HK-2 (cell line): Measurements from ENCODE around the gene ARRDC2.
"Not testable (repeated sequence)": the region's sequence is repeated elsewhere in the genome, so short reads cannot be mapped to it uniquely, and the experiment has no call there.

Source experiments
- DNase-seq: peaks from one replicate; pipeline ENCODE4 v3.0.0-alpha.2; 2018; ENCODE audit not compliant: unreplicated experiment

Gene ARRDC2

DNA sequence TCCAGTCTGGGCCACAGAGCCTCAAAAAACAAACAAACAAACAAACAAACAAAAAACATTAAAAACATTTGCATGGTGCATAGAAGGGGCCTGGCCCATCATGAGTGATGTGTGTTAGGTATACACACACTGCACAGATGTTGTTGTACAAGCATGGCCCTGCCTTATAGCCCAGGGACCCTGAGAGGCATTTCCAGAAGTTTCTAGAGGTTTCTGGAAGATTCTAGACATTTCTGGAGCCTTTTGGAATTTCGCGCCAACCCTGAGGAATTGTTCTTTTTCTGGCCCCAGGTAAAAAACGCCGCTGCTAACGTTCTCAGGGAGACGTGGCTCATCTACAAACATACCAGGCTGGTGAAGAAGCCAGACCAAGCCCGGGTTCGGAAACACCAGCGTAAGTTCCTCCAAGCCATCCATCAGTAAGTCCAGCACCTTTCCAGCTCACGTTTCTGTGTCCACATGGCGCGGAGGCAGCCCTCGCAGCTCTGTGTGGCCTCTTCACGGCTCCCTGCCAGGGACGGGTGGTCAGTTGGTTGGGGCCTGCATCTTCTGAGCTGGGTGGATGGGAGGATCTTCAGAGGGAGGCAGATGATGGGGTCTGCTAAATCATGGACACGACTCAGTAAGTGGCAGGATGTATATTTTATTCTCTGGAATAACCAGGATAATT is 18.4 kb upstream of the ARRDC2 start:
- no peak for DNase-seq

DNA sequence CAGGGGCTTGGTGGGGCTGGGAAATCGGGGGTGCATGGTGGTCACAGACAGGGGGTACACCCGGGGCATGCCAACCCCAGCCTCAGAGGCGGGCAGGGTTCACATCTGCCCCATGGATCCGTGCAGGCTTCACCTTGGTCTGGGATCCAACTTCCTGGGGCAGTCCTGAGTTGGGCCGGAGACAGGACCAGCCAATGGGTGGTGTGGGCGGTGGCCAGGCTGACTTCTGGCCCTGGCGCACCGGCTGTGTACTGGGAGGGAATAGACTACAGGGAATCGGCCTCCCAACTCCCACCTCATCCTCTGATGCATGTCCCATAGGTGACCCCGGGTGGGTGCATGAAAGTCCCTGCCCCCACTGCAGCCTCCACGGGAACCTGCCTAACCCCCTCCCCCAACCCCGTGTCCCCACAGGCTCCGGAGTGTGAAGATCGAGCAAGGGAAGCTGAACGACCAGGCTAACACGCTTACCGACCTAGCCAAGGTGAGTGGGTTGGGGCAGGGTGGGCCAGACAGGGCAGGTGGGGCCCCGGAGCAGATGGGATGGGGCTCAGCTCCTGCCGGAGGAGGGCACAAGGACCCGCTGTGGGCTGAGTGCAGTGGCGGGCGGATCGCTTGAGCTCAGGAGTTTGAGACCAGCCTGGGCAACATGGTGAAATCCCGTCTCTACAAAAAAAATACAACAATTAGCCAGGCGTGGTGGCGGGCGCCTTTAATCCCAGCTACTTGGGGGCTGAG is 14.7 kb upstream of the ARRDC2 start:
- DNase-seq: no peak

DNA sequence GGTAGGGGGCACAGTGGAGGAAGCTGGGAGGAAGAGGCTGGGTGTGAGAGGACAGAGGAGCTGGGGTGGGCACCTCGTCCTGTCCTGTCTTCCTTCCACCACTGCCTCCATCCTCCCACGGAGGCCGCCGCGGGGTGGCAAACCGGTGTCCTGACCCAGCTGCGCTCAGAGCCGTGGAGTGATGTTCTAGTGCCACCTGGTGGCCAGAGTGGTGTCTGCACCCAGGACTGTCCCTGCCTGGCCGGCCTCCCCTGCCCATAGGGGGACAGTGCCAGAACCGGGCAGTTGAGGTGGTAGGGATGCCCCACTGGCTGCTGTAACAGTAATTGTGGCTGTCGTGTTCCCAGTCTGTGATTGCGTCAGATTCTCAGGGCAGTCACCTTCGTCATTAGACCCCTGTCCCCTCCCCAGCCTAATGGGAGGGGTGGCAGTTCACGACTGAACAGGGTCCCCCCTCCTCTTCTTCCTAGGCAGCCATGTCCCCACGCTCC is 11.1 kb upstream of the ARRDC2 start:
- DNase-seq: peak; percentile 90

DNA sequence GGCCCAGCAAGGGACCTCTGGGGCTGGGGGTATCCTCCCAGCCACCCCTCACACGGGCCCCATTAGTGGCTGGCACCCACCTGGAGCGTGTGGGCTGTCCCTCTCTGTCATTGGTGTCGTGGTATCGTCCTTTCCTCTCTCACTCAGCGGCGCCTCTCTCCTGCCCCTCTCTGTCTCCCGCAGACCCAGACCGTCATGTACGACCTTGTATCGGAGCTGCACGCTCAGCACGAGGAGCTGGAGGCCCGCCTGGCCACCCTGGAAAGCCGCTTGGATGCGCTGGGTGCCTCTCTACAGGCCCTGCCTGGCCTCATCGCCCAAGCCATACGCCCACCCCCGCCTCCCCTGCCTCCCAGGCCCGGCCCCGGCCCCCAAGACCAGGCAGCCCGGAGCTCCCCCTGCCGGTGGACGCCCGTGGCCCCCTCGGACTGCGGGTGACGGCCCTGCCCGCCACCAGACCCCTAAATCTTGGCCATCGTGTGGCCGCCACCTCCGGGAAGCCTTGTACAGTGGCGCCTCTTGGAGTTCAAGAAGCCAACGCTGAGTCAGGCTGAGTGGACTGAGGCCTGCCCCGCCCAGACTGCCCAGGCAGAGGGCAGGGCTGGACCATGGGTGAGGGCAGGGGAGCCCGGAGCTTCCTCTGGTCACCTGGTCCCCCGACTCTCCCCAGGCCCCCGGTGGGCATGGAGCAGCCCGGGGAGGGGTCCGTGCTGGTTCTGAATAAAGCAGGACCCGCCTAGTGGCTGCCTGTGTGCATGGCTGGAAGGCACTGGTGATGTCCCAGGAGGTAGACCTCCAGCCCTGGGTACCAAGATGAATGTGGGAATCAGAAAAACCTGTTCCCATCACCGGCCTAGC is 9.8 kb upstream of the ARRDC2 start:
- no peak for DNase-seq

DNA sequence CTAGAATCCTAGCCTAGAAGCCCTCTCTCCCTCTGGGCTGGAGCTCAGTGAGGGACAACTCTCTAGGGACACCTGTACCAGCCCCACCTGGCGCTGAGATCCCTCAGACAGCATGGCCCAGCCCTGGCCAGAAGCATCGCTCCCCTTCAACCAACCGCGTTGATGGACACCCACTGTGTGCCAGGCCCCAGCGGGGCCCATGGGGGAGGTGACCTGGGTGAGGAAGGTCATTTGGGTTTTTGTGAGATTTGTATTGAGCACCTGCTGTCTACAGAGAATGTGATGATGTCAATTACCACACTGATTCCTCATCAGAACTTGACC is 9.2 kb upstream of the ARRDC2 start:
- DNase-seq: no peak

DNA sequence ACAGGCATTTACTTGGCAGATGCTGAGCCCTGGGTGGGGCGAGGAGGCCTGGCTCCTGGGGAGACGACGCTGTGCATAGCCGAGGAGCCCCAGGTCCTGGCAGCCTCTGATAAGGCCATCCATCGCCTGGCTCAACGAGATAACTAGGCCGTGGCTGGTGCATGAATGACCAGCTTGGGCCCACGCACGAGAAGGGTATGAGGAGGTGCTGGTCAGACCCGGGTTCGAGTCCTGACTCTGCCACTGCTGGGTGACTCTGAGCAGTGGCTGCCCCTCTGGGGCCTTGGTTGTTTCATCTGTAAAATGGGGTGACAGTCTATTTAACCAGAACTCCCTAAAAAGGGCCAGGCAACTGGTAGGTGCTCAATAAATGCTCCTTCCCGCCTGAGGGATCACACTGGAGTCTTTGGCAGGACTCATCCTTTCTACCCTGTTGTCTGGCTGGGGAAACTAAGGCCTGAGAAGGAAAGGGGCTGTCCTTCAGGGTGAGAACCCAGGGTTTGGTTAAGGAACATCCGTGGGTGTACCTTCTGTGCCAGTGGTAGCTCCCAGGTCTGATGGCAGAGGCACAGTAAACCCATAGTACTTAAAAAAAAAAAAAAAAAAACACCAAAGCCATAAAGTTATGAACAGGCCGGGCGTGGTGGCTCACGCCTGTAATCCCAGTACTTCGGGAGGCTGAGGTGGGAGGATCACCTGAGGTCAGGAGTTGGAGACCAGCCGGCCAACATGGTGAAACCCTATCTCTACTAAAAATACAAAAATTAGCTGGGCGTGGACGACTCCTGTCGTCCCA is 8.1 kb upstream of the ARRDC2 start:
- DNase-seq: no peak

DNA sequence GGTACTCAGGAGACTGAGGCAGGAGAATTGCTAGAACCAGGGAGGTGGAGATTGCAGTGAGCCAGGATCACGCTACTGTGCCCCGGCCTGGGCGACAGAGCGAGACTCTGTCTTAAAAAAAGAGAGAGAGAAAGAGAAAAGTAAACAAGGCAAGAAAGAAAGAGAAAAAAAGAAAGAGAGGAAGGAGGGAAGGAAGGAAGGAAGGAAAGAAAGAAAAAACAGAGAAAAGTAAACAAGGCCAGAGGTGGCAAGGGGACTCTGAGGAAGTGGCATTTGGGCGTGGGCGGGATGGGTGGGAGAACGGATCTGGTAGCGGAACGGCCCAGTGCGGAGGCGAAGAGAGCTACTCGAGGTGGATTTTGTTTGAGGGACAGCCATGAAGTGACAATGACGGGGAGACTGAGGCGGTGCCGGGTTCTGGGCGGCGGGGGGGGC is 7.5 kb upstream of the ARRDC2 start:
- no peak for DNase-seq

DNA sequence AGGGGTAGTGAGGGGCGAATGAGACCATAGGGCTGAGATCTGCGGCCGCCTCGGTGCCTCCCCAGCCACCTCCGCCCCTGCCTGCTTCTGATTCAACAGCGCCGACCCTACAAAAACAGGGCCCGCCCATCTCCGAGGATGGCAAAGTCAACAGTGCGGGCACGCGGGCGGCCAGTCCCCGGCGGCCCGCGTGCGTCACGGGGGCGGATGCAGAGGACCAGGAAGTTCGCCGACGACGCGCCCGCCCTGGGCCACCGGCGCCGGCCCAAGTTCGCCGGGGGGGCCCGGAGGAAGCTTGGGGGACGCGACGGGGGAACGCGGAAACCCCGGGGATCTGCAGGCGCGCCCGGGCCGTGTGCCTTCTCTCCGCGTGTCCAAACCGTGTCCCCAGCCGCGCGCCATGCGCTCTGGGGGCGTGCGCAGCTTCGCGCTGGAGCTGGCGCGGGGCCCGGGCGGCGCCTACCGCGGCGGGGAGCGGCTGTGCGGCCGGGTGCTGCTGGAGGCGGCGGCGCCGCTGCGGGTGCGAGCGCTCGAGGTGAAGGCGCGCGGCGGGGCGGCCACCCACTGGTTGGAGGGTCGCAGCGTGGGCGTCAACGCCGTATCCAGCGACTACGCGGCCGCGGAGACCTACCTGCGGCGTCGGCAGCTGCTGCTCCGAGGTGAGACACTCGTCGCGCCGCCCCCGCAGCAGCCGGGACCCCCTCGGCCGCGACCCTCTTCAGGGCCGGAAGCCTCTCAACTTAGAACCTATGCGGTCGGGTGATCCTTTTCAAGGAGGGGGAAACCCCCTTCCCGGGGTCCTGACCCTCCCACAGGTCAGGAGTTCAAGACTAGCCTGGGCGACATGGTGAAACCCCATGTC is 6.8 kb upstream of the ARRDC2 start:
- DNase-seq: peak; percentile 91

DNA sequence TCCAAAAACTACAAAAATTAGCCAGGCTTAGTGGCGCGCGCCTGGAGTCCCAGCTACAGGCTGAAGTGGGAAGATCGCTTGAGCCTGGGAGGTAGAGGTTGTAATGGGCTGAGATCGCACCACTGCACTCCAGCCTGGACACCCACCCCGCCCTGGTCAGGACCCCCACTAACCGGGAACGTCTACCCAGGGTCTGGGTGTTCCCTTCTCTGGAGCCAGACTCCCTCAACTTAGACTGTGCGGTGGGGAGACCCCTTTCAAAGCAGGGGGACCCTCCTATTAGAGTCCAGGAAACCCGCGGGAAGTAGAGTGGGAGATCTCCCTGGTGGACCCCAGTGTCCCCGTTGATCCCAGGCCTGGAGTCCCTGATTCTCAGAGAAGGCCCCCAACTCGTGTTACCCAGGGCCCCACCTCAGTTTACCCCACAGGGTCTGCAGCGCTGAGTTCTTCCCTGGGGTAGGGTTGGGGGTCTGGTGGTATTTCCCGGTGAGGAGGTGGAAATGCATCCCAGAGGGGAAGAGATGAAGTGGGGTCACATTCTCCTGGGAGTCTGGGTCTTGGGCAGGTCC is 6.1 kb upstream of the ARRDC2 start:
- no peak for DNase-seq

DNA sequence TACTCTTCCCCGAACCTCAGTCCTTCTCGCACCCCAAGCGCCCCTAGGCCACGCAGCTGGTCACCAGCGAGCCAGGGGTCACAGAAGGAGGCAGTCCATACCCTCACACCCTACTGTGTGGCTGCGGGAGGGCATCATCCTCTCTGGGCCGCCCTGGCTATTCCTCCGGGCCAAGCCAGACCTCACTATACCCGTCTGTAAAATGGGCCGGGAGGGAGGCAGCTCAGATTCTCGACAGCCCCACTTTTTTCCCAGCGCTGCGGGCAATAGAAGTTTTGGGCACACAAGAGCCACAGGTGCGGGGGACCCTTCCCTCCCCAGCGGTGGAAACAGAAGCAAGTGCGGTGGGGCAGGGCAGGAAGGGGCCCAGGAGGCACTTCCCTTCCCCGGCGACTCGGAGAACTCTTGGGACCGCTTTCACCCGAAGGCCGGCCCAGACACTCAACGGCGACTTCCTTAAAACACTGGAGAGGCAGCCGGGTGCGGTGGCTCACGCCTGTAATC is 5.6 kb upstream of the ARRDC2 start:
- no peak for DNase-seq

DNA sequence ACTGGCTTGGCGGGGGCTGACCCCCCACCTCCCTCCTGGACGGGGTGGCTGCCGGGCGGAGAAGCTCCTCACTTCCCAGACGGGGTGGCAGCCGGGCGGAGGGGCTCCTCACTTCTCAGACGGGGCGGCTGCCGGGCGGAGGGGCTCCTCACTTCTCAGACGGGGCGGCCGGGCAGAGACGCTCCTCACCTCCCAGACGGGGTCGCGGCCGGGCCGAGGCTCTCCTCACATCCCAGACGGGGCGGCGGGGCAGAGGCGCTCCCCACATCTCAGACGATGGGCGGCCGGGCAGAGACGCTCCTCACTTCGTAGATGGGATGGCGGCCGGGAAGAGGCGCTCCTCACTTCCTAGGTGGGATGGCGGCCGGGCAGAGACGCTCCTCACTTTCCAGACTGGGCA is 2.2 kb upstream of the ARRDC2 start:
- not testable (repeated sequence) for DNase-seq

DNA sequence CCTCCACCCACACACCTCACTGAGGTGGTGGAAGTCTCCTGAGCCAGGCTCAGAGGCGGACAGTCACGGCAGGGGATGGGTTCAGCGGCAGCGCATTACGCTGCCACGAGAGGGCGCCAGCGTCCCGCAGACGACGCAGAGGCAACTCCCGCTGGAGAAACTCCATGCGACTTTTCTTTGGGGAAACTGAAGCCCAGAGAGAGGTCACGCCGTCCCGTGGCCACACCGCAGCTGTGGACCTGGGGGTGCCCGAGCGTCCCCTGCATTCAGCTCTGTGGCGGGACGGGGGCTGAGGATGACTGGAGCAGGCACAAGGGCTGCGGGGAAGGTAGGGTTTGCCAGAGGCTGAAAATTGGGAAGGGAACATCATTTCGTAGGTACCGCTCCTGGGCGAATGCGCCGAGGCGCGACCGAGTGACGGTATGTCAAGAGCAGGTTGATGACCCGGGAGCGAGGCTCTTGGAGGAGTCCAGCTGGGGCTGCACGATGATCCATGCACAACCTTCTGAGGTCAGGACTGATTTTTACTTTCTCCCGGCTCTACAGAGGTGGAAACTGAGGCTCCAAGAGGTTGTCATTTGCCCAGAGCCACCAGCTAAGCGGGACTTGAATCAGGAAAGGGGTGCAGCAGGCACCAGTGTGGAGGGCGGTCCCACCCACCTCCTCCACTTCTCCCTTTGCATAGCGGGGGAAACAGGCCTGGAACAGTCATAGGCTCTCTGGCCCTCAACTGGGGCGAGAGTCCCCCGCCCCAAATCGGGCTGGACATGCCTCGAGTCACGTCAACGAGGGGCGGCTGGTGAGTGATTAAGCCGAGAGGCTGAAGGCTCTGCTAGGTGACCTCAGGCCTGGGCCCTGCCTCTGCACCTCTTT is 690 bp upstream of the ARRDC2 start:
- DNase-seq: peak; percentile 90

DNA sequence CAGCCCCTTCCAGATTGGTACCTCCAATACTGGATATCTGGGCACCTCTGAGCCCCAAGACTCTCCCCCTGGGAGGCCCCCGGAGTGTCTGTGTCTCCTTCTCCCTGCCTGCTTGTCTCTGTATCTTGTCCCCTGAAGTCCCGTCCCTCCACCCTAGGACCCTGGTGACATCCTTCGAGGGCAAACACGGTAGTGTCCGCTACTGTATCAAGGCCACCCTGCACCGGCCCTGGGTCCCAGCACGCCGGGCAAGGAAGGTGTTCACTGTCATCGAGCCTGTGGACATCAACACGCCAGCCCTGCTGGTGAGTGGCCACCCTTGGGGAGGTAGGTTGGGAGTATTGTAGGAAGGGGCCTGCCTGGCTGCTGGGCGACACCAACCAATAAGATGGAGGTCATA is 844 bp downstream of the ARRDC2 start:
- DNase-seq: no peak

DNA sequence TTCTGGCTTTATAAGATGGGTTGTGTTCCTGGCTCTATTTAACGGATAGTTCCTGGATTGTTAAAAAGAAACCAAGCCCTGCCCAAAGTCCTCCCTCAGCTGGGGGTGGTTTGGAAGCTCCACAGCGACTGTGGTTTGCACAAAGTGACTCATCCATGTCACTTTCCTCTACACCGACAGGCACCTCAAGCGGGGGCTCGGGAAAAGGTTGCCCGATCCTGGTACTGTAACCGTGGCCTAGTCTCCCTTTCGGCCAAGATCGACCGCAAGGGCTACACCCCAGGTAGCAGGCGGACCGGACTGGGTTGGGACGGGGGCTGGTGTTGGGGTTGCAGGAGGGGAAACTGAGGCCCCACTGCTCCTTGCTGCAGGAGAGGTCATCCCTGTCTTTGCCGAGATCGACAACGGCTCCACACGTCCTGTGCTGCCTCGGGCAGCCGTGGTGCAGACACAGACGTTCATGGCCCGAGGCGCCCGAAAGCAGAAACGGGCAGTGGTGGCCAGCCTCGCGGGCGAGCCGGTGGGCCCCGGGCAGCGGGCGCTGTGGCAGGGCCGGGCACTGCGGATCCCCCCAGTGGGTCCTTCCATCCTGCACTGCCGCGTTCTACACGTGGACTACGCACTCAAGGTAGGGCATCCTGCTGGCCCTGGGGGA is 1.6 kb downstream of the ARRDC2 start:
- peak; percentile 72 for DNase-seq

DNA sequence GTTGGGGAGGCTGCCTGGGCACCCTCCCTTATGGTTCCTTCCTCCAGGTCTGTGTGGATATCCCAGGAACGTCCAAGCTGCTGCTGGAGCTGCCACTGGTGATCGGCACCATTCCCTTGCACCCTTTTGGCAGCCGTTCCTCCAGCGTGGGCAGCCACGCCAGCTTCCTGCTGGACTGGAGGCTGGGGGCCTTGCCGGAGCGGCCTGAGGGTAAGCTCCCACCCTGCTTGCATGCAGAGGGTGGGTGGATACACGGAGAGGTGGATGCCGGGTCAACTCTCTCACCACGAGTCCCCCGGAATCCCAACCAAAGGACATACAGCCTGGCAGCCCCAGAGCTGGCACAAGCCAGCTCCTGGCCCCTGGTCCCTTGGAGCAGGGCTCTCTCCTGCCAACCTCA is 2.2 kb downstream of the ARRDC2 start:
- DNase-seq: no peak

DNA sequence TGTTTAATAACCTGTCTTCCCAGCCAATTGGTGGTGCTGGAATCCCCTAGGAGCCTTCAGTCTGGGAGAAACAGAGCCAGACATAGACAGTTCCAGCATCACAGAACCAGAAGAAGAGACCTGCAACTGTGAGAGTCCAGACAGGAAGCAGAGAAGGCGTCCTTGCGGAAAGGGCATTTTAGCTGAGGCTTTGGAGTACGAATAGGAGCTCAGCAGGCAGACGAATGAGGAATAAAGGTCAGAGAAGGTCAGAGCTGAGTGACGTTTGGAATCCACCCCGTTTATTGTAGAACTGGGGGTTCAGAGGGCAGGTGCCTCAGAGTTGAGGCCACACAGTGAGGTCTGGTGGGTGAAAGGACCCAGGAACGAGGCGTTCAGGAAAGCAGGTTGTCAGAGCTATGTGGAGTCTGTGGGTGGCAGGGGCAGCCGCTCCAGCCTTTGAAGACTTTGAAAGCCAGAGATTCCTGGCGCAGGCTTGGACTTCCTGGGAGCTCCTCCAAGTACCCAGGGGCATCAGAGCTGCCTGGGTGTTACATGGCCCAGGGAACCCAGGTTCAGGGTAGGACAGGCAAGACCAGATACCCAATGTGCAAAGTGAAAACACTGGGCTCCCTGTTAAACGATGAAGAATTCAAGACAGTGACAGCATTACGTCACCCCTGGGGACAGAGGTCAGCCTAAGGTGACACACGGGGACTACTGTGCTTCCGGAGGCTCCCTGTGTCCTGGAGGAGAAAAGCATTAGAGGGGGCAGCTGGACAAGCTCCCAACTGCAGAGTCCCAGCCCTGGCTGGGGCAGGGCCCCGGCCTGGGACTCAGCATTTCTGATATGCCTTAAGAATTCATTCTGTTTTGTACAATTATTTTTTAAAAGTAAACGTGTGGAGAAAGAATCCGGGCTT is 5.5 kb downstream of the ARRDC2 start:
- no peak for DNase-seq

DNA sequence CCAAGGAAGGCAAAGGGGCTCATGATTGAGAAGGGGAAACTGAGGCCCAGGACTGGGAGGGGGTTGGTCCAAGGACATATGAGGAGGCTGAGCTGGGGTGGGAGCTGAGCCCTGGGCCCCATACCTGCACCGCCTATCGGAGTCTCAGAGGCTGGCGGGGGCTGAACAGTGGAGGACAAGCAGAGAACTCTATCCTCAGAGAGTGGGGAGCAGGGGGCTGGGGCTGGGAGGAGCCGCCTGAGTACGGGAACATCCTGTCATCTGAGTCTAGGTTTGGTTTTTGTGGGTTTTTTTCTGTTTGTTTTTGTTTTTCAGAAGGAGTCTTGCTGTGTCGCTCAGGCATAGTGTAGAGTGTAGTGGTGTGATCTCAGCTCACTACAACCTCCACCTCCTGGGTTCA is 6.2 kb downstream of the ARRDC2 start:
- no peak for DNase-seq
